HG03439 (cell line): ENCODE data around the gene RMND1.
"Not testable (repeated sequence)": the region's sequence is repeated elsewhere in the genome, so short reads cannot be mapped to it uniquely, and the experiment has no call there.

Source experiments
- ATAC-seq: cut with Tn5 transposase; IDR thresholded peaks from one replicate; pipeline ENCODE4 v1.9.1; 2021; ENCODE audit warnings: mild to moderate bottlenecking, moderate library complexity; ENCODE audit not compliant: unreplicated experiment

Gene RMND1

GRCh38 chr6:151455751-151456398, 3.9 kb upstream of the RMND1 start:
- ATAC-seq = not testable (repeated sequence)

GRCh38 chr6:151452750-151453427, 963 bp upstream of the RMND1 start:
- no peak for ATAC-seq

- no peak for ATAC-seq
These were observed 443 bp downstream of the RMND1 start for GRCh38 chr6:151451417-151451949.

- not testable (repeated sequence) for ATAC-seq
These were observed 998 bp downstream of the RMND1 start for GRCh38 chr6:151450928-151451327.

- no peak for ATAC-seq
These were observed 3.3 kb downstream of the RMND1 start for GRCh38 chr6:151448623-151449022.

- no peak for ATAC-seq
These were observed 4.7 kb downstream of the RMND1 start for GRCh38 chr6:151447237-151447636.

- no peak for ATAC-seq
These were observed 6.4 kb downstream of the RMND1 start for GRCh38 chr6:151445482-151445881.

- ATAC-seq = no peak
These were observed 7.9 kb downstream of the RMND1 start for GRCh38 chr6:151443911-151444621.

- no peak for ATAC-seq
These were observed 8.5 kb downstream of the RMND1 start for GRCh38 chr6:151443454-151443853.

GRCh38 chr6:151442371-151442770, 9.6 kb downstream of the RMND1 start:
- no peak for ATAC-seq

GRCh38 chr6:151441390-151442166, 10.3 kb downstream of the RMND1 start:
- no peak for ATAC-seq

- ATAC-seq = no peak
These were observed 11.0 kb downstream of the RMND1 start for GRCh38 chr6:151440930-151441329.

GRCh38 chr6:151440498-151440897, 11.4 kb downstream of the RMND1 start:
- no peak for ATAC-seq

GRCh38 chr6:151437401-151437800, 14.5 kb downstream of the RMND1 start:
- ATAC-seq = no peak

GRCh38 chr6:151436802-151437201, 15.1 kb downstream of the RMND1 start:
- no peak for ATAC-seq

- no peak for ATAC-seq
These were observed 15.6 kb downstream of the RMND1 start for GRCh38 chr6:151436300-151436699.

GRCh38 chr6:151434369-151434768, 17.6 kb downstream of the RMND1 start:
- ATAC-seq = no peak

- ATAC-seq = no peak
These were observed 19.3 kb downstream of the RMND1 start for GRCh38 chr6:151432651-151433050.

GRCh38 chr6:151431337-151431736, 20.6 kb downstream of the RMND1 start:
- no peak for ATAC-seq

- ATAC-seq = no peak
These were observed 21.0 kb downstream of the RMND1 start for GRCh38 chr6:151430886-151431285.
